T-helper 9 cell (primary cell): ENCODE measurements around the gene SLC6A3.
"Not testable (repeated sequence)": the region's sequence is repeated elsewhere in the genome, so short reads cannot be mapped to it uniquely, and the experiment has no call there.

Experiments used
- DNase-seq: peaks from one replicate; pipeline ENCODE4 v3.0.0-alpha.2; 2020

Gene SLC6A3

DNA sequence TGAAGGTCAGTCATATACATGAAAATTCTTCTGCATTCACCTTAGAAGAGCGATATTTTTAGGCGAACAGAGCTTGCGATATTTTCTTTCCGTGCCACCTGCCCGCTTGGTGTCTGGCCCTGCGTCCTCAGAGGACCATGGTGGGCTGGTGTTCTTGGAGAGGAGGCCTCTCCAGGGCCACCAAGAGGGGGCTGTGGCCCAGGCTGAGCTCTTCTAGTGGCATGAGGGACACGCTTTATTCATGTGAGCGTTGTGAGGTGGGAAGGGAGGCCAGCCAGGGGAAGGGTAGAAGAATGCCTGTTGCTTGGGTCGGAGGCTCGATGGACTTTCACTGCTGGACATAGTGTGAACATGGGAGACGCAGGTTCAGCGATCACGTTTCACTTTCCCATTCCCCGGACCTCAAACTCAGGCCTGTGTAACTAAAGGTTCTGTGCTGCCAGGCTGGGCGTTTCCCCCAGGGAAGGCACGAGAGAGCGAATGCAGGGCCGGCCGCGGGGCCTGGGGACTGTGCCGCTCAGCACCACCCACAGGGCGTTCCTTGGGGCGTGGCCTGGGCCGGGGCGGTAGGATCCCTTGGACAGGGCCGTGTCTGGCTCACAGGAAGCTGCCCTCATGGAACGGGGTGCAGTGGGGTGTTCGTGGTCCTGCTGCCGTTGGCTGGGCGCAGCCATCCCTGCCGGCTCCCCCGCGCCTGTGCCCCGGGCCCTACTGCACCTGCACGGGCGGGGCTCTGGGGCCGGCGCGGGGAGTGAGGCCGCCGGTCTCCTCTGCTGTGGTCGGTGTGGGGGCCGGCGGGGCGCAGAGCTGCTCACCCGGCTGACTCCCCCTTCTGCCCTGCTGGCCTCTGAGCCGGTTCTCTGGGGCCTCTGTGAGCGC is 59.6 kb downstream of the SLC6A3 start:
- peak; percentile 73 for DNase-seq

- no peak for DNase-seq
These were observed 60.7 kb downstream of the SLC6A3 start for GRCh38 chr5:1384521-1384920.

GRCh38 chr5:1383886-1384401 is 61.3 kb downstream of the SLC6A3 start:
- DNase-seq = no peak

- DNase-seq = no peak
These were observed 61.9 kb downstream of the SLC6A3 start for GRCh38 chr5:1383344-1383743.

DNA sequence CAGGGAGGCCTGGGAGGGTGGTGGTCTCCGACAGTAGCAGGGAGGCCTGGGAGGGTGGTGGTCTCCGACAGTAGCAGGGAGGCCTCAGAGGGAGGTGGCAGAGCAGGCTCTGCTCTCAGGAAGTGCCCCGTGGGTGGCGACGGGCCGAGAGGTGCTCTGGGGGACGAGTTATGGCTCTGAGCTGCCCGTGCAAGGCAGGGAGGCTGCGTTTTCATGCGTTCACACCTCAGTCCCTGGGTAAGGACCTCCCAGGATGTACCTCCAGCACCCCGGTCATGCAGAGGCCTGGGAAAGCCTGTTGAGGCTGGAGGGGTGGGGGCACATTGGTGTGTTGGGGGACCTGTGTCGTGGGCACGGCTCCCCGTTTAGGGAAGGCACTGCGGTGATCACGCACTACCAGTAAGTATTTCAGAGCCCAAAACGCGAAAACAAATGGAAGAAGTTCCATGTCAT is 63.0 kb downstream of the SLC6A3 start:
- no peak for DNase-seq

DNA sequence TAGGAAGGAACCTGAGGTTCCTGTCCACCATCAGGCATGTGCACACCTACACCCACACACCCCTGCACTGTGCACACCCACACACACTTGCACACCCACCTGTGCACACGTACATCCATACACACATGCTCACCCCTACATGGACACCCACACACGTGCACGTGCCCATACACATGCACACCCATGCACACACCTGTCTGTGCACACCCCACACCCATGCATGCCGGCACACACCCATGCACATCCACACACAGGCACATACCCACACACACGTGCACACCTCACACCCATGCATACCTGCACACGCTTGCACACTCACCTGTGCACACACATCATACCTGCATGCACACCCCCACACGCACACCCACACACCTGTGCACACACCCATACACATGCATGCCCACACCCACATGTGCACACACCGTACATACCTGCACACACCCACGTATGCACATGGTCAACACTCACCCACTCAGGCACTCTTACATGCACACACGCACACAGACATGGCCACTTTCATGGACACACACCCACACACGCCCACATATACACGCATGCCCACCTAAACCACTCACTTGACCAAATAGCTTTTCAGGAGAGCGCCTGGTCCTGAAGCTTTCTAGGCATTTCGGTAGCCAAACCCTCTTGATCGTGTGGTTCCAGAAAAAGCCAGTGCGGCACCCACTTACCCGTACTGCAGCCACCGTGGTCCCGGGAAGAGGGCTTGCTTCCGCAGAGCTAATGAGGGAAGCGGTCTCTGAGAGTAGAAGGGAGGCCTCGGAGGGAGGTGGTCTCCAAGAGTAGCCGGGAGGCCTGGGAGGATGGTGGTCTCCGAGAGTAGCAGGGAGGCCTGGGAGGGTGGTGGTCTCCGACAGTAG is 63.6 kb downstream of the SLC6A3 start:
- DNase-seq = no peak

DNA sequence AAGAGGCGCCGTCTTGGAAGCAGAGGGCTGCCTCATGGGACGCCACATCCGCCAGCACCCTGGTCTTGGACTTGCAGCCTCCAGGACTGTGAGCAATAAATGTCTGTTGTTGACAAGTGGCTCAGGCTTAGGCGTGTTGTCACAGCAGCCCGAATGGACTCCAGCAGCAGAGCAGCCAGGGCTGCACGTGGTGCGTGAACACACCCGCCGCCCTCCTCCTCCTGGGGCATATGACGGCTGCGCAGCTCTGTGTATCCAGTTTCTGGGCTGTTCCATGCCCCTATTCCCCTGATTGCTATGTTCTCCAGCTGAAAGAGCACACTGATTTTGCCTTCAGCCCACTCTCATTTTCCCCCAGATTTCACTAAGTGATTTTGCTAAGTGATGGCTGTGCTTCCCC is 64.3 kb downstream of the SLC6A3 start:
- DNase-seq = no peak

GRCh38 chr5:1380011-1380817 is 65.0 kb downstream of the SLC6A3 start:
- DNase-seq = peak; percentile 49

DNA sequence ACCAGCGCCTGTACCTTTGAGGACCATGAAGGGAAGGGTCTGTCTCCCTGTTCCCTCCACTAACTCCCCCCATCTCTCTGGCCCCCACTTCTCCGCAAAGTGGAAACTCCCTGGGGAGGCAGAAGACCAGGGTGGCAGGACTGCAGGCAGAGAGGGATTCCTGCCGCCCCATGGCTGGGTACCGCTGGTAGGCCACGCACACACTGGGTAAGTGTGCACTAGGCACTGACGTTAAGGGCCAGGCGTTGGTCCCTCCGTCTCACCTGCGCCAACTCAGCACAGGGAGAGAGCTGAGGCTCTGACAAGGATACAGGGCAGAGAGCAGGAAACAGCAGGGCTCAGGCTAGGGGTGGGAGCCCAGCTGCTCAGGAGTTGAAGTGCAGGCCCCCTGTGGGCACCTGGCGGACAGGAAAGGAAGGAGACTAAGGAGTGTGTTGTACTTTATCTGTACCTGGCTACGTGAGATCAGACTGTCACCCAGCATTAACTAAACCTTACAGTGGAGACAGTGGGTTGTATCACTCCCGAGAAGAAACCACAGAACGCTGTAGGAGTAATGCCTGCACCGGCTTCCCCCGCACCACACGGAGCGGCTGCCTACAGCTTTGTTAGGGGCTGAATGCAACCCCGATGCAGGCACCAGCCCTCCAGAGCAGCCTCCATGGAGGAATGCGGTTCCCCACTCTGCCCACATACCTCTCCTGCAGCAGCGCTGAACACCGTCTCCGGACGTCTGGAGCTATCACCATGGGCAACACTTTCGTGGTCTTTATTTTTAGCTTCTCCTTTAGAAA is 66.2 kb downstream of the SLC6A3 start:
- no peak for DNase-seq

GRCh38 chr5:1378096-1378495 is 67.1 kb downstream of the SLC6A3 start:
- no peak for DNase-seq

DNA sequence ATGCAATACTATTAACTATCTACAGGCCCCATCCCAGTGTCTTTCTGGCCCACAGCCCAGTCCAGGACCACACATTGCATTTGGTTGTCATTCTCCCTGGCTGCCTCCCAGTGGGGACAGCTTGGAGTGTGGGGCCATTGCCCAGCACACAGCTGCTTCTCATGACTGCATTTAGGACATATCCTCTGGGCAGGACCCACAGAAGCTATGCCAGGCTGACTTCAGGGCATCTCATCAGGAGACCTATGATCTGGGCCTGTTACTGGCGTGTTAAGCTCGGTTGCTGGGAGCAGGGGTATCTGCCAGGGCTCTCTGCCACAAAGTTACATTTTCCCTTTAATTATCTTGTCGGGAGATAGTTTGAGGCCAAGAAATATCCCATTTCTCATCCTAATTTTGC is 68.3 kb downstream of the SLC6A3 start:
- no peak for DNase-seq

DNA sequence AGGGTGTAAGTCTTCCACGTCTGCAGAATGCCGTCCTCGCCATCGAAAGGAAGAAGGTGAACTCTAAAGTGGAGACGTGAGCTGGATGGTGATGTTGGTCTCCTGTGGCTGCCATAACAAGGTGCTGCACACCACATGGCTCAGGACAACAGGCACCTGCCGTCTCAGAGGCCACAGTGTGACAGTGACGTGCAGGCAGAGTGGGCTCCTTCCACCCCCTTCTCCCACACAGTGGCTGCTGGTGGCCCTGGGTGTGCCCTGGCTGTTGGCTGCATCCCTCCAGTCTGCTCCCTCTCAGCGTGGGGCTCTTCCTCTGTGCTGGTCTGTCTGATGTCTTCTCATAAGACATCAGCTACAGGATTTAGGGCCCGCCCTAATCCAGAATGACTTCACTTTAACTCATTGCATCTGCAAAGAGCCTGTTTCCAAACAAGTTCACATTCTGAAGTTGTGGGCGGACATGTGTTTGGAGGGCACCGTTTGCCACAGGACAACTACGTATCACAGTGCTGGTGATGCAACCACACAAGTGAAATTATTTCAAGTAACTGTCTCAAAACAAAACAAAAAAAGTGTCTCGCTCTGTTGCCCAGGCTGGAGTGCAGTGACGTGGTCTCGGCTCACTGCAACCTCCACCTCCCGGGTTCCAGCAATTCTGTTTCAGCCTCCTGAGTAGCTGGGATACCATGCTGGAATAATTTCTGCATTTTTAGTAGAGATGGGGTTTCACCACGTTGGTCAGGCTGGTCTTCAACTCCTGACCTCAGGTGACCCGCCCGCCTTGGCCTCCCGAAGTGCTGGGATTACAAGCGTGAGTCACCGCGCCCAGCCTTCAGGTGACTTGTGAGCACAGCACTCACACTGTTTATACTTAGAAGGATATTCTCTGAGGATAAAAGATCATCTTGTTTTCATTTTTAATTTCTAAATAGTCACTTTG is 69.1 kb downstream of the SLC6A3 start:
- no peak for DNase-seq

GRCh38 chr5:1374679-1375055 is 70.6 kb downstream of the SLC6A3 start:
- DNase-seq = no peak

GRCh38 chr5:1374030-1374678 is 71.1 kb downstream of the SLC6A3 start:
- no peak for DNase-seq

GRCh38 chr5:1371972-1372342 is 73.3 kb downstream of the SLC6A3 start:
- DNase-seq = not testable (repeated sequence)

DNA sequence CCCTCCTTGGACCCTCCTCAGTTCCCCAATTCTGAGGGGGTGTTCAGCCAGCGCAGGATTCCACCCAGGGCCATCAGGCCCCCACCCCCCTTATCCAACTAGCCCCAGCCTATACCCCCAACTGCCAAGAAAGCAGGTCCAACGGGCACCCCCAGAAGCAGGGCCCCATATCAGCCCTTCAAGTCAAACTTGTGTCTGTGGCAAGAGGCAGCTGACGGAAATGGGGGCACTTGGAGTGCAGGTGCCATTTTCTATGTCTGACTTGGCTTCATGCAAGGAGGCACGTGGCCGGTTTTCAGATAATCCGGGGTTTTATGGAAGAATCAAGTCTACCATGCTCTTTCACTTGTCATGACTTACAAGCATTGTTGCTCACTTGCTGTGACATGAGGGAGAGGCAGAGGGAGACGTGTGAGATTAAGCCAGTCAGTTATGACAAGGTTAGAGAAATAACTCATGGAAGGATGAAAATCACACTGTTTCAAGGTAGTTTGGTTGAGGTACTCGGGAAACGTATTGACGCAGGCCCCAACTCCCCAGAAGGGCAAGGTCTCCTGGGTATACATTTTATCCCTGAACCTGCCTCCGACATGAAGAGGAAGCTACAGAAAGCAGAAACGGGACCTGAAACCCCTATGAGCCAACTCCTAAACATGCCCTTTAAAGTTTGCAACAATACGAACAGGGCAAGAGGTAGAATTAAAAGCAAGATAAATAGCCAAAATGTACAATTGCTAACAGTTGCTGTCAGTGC is 73.8 kb downstream of the SLC6A3 start:
- DNase-seq = no peak

DNA sequence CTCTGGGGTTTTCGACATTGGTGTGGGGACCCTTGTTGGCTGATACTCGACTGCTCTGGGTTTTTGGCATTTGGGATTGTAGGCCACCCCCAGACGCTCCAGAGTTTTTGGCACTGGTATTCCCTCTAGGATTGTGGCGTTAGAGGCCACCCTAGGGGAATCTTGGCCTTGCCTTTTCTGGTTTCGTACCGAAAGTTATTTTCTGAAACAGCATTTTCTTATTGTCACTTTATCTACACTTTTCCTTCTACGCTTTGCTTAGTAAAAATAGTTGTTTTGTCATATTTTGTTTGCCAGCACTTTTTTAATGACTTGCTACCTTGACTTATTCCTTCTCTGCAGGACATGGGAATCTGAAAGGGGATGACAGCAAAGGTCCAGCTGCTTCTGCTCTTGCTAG is 75.2 kb downstream of the SLC6A3 start:
- no peak for DNase-seq

GRCh38 chr5:1368756-1369155 is 76.5 kb downstream of the SLC6A3 start:
- no peak for DNase-seq

DNA sequence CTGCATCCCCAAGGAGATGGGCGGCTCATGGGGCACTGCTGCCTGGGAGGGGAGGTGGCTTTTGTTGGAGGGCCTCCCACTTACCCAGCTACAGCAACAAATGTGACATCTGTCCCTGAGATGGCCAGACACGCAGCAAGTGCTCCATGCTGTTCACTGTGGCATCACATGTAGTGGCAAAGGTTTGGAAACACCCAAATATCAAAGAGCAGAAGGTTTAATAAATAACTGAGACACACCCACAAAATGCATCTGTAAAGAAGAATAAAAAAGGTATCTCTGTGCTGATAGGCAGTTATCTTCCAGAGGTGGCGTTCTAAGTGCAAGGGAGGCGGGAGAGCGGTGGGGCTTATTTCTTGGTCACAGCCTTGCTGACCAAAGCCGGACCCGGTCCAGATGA is 77.0 kb downstream of the SLC6A3 start:
- DNase-seq = no peak
